HPDE6-E6E7 (cell line): ENCODE data around the gene CLEC2D.
"Not testable (repeated sequence)": the region's sequence is repeated elsewhere in the genome, so short reads cannot be mapped to it uniquely, and the experiment has no call there.

Source experiments
- DNase-seq: peaks from one replicate; pipeline ENCODE4 v3.0.0; 2011; ENCODE audit warnings: missing footprints; ENCODE audit errors: extremely low spot score

The CLEC2D gene, protein sequence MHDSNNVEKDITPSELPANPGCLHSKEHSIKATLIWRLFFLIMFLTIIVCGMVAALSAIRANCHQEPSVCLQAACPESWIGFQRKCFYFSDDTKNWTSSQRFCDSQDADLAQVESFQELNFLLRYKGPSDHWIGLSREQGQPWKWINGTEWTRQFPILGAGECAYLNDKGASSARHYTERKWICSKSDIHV

DNA sequence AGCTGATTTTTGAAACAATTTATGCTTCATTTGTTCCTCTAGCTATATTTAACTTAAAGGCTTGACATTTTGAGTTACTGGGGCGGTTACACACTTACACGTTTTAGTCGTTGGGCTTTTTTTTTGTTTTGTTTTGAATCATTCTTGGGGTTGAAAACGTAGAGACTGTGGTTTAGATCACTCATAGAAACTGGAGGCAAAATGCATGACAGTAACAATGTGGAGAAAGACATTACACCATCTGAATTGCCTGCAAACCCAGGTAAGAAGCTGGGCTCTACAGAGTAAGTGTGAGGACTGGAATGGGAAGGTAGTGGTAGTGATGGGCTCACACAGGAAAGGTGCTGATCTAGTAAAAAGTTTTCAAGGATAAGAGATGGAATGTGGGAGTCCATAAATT lies at the start of gene CLEC2D:
Gene CLEC2D, plus strand, starts transcription at position 180 of the 400 bp plus-strand sequence. Its CDS starts 22 bp downstream, at position 202.
- no peak for DNase-seq

DNA sequence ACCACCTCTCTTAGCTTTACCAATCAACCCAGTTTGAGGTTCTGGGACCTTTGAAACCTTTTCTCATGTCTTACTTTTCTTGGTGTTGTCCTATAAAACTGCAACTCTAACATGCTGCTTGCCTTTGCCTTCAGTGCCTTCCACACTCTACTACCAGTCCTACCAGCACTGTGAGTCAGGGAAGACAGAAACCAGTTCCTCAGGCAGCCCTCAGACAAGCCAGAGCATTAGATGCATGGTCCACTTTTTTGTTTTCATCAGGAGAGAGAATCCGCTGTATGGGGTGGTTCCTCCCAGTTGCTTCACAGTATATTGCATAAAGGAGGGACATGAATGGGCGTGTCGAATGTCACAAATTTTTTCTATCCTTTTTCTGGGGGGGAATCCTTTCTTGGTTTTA lies 44.5 kb upstream of the CLEC2D start:
- DNase-seq = no peak

DNA sequence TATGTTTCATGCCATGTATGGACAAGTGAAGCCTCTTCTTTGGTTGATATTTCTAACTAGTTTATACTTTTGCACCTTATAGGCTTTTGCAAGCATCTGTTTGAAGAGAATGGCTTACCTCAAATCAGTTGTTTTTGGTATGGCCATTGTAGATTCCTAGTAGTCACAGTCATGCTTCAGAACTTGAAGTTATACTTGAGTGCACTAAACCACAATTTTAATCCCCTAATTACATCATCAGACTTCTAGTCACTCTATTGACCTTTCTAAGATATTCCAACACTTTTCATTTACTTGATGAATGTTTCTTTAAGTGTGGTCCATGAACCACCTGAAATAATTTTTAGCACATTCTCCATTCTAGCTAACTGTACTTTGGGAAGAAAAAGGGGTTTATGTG lies 43.2 kb upstream of the CLEC2D start:
- no peak for DNase-seq

DNA sequence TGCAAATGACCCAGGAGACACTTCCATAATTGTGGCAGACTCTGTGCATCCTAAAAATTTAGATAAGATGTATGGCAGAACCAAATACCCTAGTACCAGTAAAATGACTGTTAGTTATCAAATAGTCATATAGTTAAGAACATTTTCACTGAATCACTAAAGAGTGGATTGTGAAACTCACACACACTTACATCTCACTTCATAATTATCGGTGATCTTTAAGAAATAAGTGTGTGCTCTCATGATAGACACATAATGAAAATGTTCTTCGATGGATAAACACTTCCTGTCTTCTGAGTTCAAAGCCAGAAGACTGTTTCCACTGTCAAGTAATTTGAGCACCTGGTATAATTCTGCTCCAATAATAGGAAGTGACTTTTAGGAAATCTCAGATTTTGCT lies 42.7 kb upstream of the CLEC2D start:
- no peak for DNase-seq

DNA sequence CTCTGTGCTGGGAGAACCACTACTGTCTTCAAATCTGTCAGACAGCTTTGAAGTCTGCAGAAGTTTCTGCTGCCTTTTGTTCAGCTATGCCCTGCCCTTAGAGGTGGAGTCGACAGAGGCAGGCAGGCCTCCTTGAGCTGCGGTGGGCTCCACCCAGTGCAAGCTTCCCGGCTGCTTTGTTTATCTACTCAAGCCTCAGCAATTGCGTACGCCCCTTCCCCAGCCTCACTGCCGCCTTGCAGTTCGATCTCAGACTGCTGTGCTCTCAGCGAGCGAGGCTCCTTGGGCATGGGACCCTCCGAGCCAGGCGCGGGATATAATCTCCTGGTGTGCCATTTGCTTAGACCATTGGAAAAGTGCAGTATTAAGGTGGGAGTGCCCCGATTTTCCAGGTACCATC lies 36.7 kb upstream of the CLEC2D start:
- DNase-seq = no peak

DNA sequence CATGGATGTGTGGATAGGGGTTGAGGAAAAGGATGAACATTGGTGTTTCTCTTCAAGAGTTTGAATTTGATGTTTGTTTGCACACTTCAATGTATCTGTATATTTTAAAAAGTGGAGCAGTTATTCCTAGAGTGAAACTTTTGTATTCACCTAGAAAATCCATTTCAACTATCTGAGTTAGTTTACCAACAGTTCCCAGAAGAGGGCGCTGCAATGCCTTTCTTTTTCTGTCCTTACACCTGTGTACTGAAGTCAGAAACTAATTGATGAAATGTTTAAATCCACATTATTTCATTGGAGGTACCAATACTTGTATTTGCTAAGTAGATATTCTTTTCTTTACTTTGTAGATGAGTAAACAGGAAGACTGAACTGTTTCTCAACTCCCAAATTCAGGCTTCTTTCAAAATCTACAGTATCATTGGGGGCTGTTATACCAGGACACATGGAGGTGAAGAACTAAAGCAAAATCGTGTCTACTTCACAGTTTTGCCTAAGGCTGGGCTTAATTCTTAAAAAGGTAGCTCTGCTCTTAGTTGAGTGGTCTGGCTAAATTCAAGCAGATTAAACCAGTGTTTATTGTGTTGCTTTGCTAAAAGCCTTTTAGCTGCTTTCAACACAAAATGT lies 35.2 kb upstream of the CLEC2D start:
- DNase-seq = no peak

DNA sequence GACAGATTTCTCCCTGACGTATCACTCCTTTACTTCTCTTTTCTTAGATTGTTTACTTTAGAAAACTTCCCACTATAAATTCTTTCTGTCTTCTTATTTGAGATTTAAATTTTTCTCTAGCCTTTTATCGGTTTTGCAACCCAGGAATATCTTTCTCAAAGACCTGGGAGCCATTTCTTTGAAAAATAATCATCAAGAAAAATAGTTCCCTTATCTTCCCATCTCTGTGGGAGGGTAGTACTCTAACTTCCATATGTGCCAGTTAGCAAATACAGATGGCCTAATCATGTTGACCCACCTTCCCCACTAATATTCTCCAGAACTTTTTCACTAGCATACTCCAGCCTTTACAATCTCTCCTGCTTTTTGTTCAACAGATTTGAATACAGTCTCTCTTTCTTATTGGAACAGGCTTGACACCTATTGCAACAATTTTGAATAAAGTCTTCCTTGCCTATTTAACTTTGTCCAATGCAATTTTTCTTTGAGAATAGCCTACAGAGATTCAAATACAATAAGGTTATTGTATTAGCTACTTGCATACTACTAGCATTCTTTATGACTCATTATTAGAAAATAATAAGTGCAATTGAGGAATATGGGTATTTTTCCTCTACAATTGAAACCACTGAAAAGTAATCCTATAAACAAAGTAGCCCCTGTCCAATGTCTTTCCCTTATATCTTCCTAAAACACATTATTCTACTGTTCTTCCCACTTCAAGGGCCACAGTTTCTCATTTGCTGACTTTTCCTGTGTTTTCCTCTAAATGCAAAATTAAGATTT lies 34.4 kb upstream of the CLEC2D start:
- no peak for DNase-seq

DNA sequence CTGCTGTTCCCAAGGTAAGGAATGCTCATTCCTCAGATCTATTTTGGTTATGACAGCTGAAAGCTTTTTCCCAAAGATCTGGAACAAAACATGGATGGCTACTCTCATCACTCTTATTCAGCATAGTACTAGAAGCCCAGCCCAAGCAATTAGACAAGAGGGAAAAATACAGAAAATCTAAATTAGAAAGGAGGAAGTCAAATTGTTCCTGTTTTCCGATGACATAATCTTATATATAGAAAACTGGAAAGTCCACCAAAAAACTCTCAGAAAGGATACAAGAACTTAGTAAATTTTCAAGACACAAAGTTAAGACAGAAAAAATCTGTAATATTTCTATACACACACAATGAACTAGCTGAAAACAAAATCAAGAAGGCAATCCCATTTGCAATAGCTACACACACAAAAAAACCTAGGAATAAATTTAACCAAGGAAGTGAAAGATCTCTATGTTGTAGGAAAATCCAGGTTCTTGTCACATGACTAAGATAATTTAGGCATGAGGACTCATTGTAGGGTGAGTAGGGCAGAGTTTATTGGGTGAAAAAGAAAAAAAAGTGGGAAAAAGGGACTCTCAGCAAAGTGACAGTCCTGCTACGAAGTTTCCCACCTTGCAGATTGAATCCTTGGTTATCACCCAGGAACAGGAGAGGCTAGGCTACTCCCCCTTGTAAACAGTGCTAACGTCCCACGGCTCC lies 33.2 kb upstream of the CLEC2D start:
- DNase-seq = no peak

DNA sequence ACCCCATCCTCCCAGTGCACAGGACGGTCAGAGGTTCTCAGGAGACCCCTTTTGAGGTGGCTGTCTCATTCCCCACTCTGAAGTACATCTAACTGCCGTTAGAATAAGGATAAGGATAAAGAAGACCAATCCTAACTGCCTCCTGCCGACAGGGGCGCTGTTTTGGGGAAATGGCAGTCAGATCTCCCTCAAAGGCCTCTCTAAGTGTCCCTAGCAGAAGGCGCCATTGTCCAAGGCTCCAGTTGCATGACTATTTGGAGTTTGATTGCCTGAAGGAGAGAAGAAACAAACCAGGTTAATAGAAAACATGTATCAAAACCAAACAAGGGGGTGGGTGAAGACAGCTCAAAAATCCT lies 32.7 kb upstream of the CLEC2D start:
- DNase-seq = no peak

DNA sequence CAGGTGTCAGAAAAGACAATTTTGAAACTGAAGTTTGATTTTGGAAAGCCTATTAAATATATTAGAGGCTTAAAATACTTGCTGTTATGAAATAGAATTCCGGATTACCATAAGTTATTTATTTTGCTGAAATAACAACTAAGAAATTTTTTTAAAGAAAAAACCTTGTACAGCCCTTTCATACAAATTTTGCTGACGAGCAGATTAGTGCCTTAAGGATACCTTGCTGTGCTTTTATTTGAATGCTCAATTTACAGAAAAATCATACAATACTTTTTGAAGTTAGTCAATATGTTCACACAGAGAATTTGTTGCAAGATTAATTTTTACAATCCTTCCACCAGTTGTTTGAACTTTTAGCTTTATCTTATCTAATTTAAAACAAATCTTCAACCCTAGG lies 29.5 kb upstream of the CLEC2D start:
- no peak for DNase-seq

DNA sequence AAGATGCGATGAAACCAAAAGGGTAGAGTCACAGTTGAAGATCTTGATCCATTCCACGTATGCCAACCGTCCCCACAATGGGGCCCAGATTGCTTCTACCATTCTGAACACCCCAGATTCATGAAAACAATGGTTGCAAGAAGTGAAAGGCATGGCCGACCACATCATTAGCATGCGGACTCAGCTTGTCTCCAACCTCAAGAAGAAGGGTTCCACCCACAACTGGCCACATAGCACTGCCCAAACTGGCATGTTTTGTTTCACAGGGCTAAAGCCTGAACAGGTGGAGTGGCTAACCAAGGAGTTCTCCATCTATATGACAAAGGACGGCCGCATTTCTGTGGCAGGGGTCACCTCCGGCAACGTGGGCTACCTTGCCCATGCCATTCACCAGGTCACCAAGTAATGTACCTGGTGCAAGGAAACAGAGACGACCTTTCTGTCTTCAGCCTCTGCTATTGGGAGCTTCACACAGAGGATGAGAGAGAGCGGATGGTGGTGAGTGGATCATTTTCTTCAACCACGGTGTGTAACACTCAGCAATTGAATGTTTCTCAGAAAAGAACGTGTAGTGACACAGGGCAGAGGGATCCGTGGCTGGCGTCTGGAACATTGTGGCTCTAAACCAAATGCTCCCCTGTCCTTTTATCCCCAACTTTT lies 26.8 kb upstream of the CLEC2D start:
- DNase-seq = no peak

DNA sequence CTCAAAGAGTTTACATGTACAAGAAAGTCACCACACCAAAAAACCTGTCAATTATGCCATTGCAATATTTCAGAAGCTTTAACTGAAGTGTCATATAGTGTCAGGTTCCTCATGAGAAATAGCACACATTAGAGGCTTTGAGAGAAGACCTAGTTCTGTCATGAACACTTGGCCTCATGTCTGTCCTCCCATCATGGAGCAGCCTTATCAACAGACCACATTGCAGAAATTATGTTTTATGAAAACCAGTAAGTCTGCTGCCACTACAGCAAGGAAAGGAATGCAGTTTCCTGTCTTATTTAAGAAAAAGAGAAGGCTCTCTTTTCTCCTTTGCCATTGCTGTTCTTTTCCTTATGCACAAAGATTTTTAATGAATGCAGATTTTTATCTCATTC lies 26.2 kb upstream of the CLEC2D start:
- no peak for DNase-seq

DNA sequence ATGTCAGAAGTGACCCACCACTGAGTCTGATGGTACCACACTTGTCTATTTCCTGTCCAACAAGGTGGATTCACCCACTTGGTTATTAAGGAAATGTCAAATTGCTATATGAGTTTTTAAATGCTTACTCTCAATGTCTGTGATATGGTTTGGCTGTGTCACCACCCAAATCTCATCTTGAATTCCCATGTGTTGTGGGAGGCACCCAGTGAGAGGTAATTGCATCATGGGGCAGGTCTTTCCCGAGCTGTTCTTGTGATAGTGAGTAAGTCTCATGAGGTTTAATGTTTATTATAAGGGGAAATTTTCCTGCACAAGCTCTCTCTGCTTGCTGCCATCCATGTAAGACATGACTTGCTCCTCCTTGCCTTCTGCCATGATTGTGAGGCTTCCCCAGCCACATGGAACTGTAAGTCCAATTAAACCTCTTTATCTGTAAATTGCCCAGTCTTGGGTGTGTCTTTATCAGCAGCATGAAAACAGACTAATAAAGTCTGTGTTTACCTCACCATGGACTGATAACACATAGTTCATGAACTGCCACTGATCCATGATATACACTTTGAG lies 24.4 kb upstream of the CLEC2D start:
- not testable (repeated sequence) for DNase-seq

DNA sequence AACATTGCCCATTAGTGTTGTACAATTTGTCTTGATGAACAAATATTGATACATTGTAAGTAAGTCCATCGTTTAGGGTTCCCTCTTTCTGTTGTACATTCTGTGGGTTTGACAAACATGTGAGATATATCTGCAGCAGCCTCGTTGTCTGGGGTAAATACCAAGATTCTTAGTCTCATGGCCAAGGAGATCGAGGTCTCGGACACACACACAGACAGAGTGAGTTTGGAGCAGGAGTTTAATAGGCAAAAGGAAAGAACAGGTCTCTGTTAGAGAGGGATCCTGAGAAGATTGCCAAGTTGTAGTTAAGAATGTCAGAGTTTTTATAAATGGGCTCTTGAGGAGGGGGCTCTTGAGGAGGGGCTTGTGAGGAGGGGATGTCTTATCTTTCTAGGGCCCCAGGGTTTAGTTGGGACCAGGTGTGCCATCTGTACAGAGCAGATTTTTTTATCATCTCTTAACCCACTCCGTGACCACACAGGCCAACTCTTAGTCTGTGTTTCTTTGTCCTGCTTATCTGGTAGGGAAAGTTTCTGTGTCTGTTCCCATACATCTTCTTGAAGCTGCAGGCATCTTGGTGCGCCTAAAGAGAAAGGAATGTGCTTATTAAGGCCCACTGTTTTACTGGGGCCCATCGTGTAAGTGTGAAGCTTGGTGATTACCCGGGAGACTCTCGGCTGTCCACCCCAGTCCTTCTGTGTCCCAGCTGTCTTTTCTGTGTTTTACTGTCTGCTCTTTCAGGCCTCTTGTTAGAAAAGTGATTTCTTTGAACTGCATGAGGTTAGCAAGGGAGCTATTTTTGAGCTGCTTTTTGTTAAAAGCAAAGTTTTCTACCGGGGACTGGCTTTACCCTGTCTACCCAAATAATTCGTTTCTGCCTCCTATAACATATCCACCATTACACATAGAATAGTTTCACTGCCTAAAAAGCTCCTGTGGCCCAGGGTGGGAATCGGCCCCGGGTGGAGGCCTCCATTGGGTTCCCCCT lies 22.4 kb upstream of the CLEC2D start:
- no peak for DNase-seq

DNA sequence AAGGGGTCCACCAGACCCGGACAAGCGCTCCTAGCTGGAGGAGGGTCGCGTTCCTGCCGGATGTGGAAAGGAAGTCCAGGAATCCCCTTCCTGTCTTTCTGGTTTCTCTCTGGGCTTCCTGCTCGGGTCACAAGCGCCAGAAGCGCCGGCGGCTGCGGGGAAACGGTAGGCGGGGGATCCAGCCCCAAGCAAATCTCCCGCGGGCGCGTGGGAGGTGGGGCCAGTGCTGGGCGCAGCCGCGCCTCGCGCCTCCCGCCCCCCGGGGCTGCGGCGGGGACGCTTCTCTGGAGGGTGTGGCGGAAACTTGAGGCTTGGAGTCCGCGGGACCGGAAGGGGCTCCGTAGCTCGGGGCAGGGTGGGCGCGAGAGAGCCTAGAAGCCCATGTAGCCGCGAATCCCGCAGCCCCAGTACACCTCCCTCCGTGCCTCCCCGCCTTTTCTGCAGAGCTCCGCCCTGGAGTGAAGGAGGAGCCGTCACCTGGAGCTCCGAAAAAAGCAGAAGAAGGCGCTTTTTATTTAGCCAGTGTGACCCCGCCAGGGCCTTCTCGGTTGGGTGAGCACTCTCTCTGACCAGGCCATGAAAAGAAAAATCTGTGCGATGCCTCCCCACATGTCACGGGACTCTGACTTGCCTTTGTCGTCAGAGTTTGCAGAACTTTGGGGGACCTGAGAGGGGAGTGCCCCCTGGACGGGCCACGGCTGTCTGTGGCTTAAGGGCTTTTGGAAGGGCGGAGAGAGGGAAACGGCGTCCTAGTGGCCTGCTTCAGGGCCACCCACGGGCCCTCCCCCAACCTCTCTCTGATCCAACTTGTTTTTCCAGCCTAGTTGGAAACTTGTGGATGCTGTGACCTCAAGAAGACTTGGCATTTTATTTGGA lies 21.4 kb upstream of the CLEC2D start:
- peak; percentile 54 for DNase-seq

DNA sequence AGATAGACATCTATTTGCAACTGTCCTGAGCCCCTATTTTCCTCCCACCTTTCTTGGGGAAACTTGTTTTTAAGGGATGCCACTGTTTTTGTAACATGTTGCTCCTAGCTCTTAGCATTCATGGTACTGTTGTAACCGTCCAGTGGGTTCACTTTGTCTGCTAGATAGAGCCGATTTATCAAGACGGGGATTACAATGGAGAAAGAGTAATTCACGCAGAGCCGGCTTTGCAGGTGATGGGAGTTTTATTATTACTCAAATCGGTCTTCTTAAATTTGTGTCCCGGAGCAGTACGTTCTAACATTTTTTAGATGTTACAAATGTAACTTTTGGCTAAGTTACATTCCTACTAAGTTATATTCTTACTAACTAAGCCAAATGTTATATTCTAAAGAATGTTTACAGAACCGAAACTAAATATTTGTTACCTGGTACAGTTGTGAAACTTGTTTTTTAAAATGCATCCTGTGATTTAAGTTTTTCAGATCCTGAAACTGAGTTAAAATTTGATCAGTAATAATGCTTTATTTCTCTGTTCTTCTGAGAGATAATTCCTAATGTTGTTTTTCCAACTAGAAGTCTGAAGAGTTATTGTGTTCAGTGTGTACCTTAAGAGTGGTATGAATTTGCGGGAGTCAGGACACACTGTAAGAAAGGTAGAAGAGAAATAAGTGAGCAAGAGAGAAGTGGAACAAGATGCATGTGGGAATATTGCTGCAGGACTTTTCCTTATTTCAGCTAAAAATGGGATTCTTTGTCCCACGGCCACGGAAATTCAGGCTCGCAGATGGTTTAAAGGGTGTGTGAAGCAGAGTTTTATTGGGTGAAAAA lies 20.6 kb upstream of the CLEC2D start:
- no peak for DNase-seq

DNA sequence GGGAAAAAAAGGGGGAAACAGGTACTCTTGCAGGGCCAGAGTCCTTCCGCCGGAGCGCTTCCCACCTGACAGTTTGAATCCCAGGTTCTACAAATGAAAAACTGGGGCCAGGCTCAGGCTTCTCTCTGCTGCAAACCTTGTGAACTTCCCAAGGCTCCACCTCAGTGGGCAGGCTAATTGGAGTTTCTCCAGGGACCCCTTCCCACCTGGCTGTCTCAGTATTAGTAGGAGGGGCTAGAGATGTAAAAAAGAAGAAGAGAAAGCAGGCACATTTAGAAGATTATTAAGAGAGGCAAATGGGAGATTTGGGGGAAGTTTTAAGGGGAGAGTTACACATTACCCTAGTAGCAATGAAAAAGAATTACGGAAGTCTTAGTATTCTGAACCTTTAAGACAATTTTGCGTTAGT lies 20.0 kb upstream of the CLEC2D start:
- no peak for DNase-seq

DNA sequence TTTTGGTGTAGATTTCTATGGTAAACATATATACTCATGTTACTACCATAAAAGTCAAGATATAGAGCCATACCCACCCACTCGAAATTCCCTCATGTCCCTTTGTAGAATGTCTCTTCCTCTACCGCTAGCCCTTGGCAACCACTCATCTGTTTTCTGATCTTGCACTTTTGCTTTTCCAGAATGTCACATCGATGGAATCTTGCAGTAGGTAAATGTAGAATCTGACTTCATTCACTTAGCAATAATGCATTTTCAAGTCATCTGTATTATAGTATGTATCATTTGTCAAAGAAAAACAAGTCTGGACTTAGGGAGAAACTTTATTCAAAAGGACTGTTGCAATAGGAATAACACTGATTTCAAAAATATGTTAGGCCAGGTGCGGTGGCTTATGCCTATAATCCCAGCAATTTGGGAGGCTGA lies 19.3 kb upstream of the CLEC2D start:
- DNase-seq = no peak
